GM10847 (cell line): Measurements from ENCODE around the gene ASB7.

ENCODE experiments used
- POLR2A ChIP-seq: IDR thresholded peaks from 2 replicates; pipeline ENCODE4 v1.6.1; 2011; ENCODE audit not compliant: insufficient read length; ENCODE audit errors: extremely low read depth

Gene ASB7

GRCh38 chr15:100684591-100684990, 82.2 kb downstream of the ASB7 start:
- no peak for TF ChIP-seq POLR2A

GRCh38 chr15:100686021-100686724, 83.8 kb downstream of the ASB7 start:
- no peak for TF ChIP-seq POLR2A

GRCh38 chr15:100686725-100687473, 84.5 kb downstream of the ASB7 start:
- TF ChIP-seq POLR2A, result no peak

GRCh38 chr15:100687582-100688141, 85.3 kb downstream of the ASB7 start:
- TF ChIP-seq POLR2A, result no peak

- TF ChIP-seq POLR2A, result no peak
Measured at GRCh38 chr15:100688549-100689120, 86.2 kb downstream of the ASB7 start.

- no peak for TF ChIP-seq POLR2A
Measured at GRCh38 chr15:100689131-100689899, 86.9 kb downstream of the ASB7 start.

GRCh38 chr15:100690032-100690794, 87.8 kb downstream of the ASB7 start:
- TF ChIP-seq POLR2A, result no peak

GRCh38 chr15:100690795-100691158, 88.4 kb downstream of the ASB7 start:
- TF ChIP-seq POLR2A, result no peak

GRCh38 chr15:100691321-100691720, 88.9 kb downstream of the ASB7 start:
- no peak for TF ChIP-seq POLR2A

- no peak for TF ChIP-seq POLR2A
Measured at GRCh38 chr15:100692246-100692645, 89.9 kb downstream of the ASB7 start.

- no peak for TF ChIP-seq POLR2A
Measured at GRCh38 chr15:100692671-100693070, 90.3 kb downstream of the ASB7 start.

- TF ChIP-seq POLR2A, result no peak
Measured at GRCh38 chr15:100693451-100693850, 91.1 kb downstream of the ASB7 start.

- no peak for TF ChIP-seq POLR2A
Measured at GRCh38 chr15:100694381-100695021, 92.1 kb downstream of the ASB7 start.

- TF ChIP-seq POLR2A, result no peak
Measured at GRCh38 chr15:100695048-100695447, 92.7 kb downstream of the ASB7 start.

- no peak for TF ChIP-seq POLR2A
Measured at GRCh38 chr15:100696452-100696851, 94.1 kb downstream of the ASB7 start.
